NB4 (cell line): Measurements from ENCODE around the gene HOXC5.

Experiments
- CTCF ChIP-seq: IDR thresholded peaks from one replicate; pipeline ENCODE4 v1.5.1; 2012; ENCODE audit warnings: low read depth, low read length
- POLR2A ChIP-seq: IDR thresholded peaks from 2 replicates; pipeline ENCODE4 v1.6.1; 2011; ENCODE audit warnings: mild to moderate bottlenecking; ENCODE audit not compliant: insufficient read length; ENCODE audit errors: extremely low read depth

- TF ChIP-seq CTCF (no peak), POLR2A (no peak)
Observed at GRCh38 chr12:54048406-54049093, 15.7 kb downstream of the HOXC5 start.
